ENCODE data around the gene VPS11.
"Not testable (repeated sequence)": the region's sequence is repeated elsewhere in the genome, so short reads cannot be mapped to it uniquely, and the experiment has no call there.

DNA sequence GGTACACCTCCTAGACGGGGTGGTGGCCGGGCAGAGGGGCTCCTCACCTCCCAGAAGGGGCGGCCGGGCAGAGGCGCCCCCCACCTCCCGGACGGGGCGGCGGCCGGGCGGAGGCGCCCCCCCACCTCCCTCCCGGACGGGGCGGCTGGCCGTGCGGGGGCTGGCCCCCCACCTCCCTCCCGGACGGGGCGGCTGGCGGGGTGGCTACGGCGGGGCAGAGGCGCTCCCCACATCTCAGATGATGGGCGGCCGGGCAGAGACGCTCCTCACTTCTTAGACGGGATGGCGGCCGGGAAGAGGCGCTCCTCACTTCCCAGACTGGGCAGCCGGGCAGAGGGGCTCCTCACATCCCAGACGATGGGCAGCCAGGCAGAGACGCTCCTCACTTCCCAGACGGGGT, 8.5 kb upstream of the VPS11 start:
- TF ChIP-seq, protein P1, sequence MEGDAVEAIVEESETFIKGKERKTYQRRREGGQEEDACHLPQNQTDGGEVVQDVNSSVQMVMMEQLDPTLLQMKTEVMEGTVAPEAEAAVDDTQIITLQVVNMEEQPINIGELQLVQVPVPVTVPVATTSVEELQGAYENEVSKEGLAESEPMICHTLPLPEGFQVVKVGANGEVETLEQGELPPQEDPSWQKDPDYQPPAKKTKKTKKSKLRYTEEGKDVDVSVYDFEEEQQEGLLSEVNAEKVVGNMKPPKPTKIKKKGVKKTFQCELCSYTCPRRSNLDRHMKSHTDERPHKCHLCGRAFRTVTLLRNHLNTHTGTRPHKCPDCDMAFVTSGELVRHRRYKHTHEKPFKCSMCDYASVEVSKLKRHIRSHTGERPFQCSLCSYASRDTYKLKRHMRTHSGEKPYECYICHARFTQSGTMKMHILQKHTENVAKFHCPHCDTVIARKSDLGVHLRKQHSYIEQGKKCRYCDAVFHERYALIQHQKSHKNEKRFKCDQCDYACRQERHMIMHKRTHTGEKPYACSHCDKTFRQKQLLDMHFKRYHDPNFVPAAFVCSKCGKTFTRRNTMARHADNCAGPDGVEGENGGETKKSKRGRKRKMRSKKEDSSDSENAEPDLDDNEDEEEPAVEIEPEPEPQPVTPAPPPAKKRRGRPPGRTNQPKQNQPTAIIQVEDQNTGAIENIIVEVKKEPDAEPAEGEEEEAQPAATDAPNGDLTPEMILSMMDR (IDR thresholded peaks at IDR 0.05): not testable (repeated sequence)
- not testable (repeated sequence) for TF ChIP-seq POLR2A (IDR thresholded peaks at IDR 0.05)
